Calu3 (cell line): Measurements from ENCODE around the gene OR5C1. TPM values are rescaled to one million over a fixed set of nuclear protein-coding genes. Genes with fewer than 3 reads are reported as not detected.

Source experiments
- BruUV-seq: library from RNA; stranded (reverse); fragments of 400-500 nt; replicated peaks from 2 replicates; lab custom pipeline; 2021; lab: Mats Ljungman, UMichigan
- CTCF ChIA-PET: fragments of 300-600 bp; sonication (Branson Sonifier 250); formaldehyde crosslinking; loops from one replicate; lab custom pipeline; 2022; ENCODE audit warnings: antibody characterized with exemption; lab: Charles Lee
- DNase-seq: peaks from one replicate; pipeline ENCODE4 v3.0.0; 2022
- H3K27ac Mint-ChIP-seq: one replicate; pipeline ENCODE4 v1.8.0; 2022; ENCODE audit warnings: mixed read lengths; ENCODE audit not compliant: unreplicated experiment
- H3K27me3 Mint-ChIP-seq: one replicate; pipeline ENCODE4 v1.8.0; 2022; ENCODE audit warnings: mixed read lengths; ENCODE audit not compliant: unreplicated experiment
- H3K36me3 Mint-ChIP-seq: one replicate; pipeline ENCODE4 v1.8.0; 2022; ENCODE audit warnings: mild to moderate bottlenecking, moderate library complexity, mixed read lengths; ENCODE audit not compliant: insufficient read depth, unreplicated experiment
- H3K4me1 Mint-ChIP-seq: one replicate; pipeline ENCODE4 v1.8.0; 2022; ENCODE audit warnings: mild to moderate bottlenecking, low read depth, mixed read lengths; ENCODE audit not compliant: unreplicated experiment
- H3K4me3 Mint-ChIP-seq: one replicate; pipeline ENCODE4 v1.8.0; 2022; ENCODE audit warnings: mild to moderate bottlenecking, low read depth, moderate library complexity, mixed read lengths; ENCODE audit not compliant: unreplicated experiment
- H3K9me3 Mint-ChIP-seq: one replicate; pipeline ENCODE4 v1.8.0; 2022; ENCODE audit warnings: low read depth, mixed read lengths; ENCODE audit not compliant: unreplicated experiment
- CTCF ChIP-seq: fragments of 200-600 bp; IDR thresholded peaks from one replicate; pipeline ENCODE4 v1.8.0; 2022; ENCODE audit warnings: antibody characterized with exemption; ENCODE audit not compliant: unreplicated experiment
- intact Hi-C: fragments of 100-400 bp; cut with micrococcal nuclease; formaldehyde crosslinking; loops from one replicate; pipeline ENCODE4 v1.10.0; 2022; ENCODE audit not compliant: unreplicated experiment
- total RNA-seq: library from RNA; stranded (reverse); gene quantifications from 2 replicates; pipeline ENCODE4 v1.2.3, GENCODE V29; 2022

OR5C1 gene
- total RNA-seq, 1 experiment from 2014 or later: not detected

GRCh38 chr9:122781671-122782070 lies 7.1 kb upstream of the OR5C1 start:
- Mint-ChIP-seq H3K27me3 (peaks cover 13% of the 10 kb centered on the region), H3K27ac (no peak overlapping the region), H3K9me3 (no peaks in the 10 kb centered on the region), H3K36me3 (no peaks in the 10 kb centered on the region), H3K4me1 (peaks cover 15% of the 10 kb centered on the region), H3K4me3 (no peak overlapping the region)
- intact Hi-C loops: no loop called here
- CTCF ChIA-PET: no interaction called here
- no peak for TF ChIP-seq CTCF
- no TSS peak for BruUV-seq
- DNase-seq: no peak

- Mint-ChIP-seq H3K4me3 (no peak overlapping the region), H3K27me3 (peaks cover 13% of the 10 kb centered on the region), H3K27ac (no peak overlapping the region), H3K4me1 (no peaks in the 10 kb centered on the region), H3K36me3 (no peaks in the 10 kb centered on the region), H3K9me3 (no peaks in the 10 kb centered on the region)
- CTCF ChIA-PET: no interaction called here
- intact Hi-C loops: no loop called here
- DNase-seq: no peak
- no peak for TF ChIP-seq CTCF
- no TSS peak for BruUV-seq
Observed at GRCh38 chr9:122785269-122785668, 3.5 kb upstream of the OR5C1 start.

GRCh38 chr9:122786338-122786737 lies 2.4 kb upstream of the OR5C1 start:
- Mint-ChIP-seq H3K9me3 (no peaks in the 10 kb centered on the region), H3K4me3 (no peak overlapping the region), H3K27ac (no peak overlapping the region), H3K27me3 (peaks cover 13% of the 10 kb centered on the region), H3K36me3 (no peaks in the 10 kb centered on the region), H3K4me1 (no peaks in the 10 kb centered on the region)
- DNase-seq: no peak
- CTCF ChIA-PET: no interaction called here
- TF ChIP-seq CTCF: no peak
- no TSS peak for BruUV-seq
- intact Hi-C loops: no loop called here

GRCh38 chr9:122789256-122790046 lies 718 bp downstream of the OR5C1 start:
- intact Hi-C loops: no loop called here
- H3K36me3 Mint-ChIP-seq: no peaks in the 10 kb centered on the region
- CTCF ChIA-PET: interaction anchor here (0.6 kb wide), 1 partner anchor 14 kb away, joined by 7 read pairs; no protein-coding TSS in a partner anchor
- DNase-seq: no peak
- H3K4me3 Mint-ChIP-seq: no peak overlapping the region
- BruUV-seq: no TSS peak
- H3K27ac Mint-ChIP-seq: no peak overlapping the region
- peaks cover 10% of the 10 kb centered on the region for H3K27me3 Mint-ChIP-seq
- no peaks in the 10 kb centered on the region for H3K9me3 Mint-ChIP-seq
- H3K4me1 Mint-ChIP-seq: no peaks in the 10 kb centered on the region
- no peak for TF ChIP-seq CTCF
